Endothelial cell of umbilical vein (primary cell): ENCODE measurements around the gene CCHCR1. TPM values are rescaled to one million over a fixed set of nuclear protein-coding genes. Genes with fewer than 3 reads are reported as not detected.

Experiments
- BruUV-seq: library from RNA; stranded (reverse); fragments of 400-500 nt; replicated peaks from 2 replicates; lab custom pipeline; 2021; lab: Mats Ljungman, UMichigan
- CTCF ChIA-PET: fragments of 300-600, 350-600 bp; sonication (Branson Sonifier 250); formaldehyde crosslinking; loops from one replicate; lab custom pipeline; 2021; ENCODE audit warnings: antibody characterized with exemption, inconsistent platforms; lab: Charles Lee
- POLR2A ChIA-PET: fragments of 300-600, 350-600 bp; sonication (Branson Sonifier 250); formaldehyde crosslinking; loops from one replicate; lab custom pipeline; 2021; ENCODE audit warnings: antibody characterized with exemption, inconsistent platforms; lab: Charles Lee
- DNase-seq: peaks from one replicate; pipeline ENCODE4 v3.0.0-alpha.2; 2011; ENCODE audit warnings: low read depth, low spot score
- FAIRE-seq: peaks from 2 replicates; lab custom pipeline; 2011; peaks lifted over from hg19 to GRCh38; lab: Jason Lieb, UNC
- H2AFZ ChIP-seq: 2 replicates; pipeline ENCODE4 v1.6.0; 2012; ENCODE audit warnings: low read depth, low read length, control low read depth, inconsistent platforms
- H3K27ac ChIP-seq: 2 replicates; pipeline ENCODE4 v1.5.1; 2011; ENCODE audit warnings: low read depth, mild to moderate bottlenecking, control low read depth, low read length, moderate library complexity; ENCODE audit not compliant: insufficient read depth
- H3K27me3 ChIP-seq, 2 experiments: 2 replicates each; pipeline versions ENCODE4 v1.6.0 to v1.6.1; 2011; ENCODE audit warnings: low read length in 2 of 2, mixed read lengths in 1 of 2; ENCODE audit not compliant: control insufficient read depth in 2 of 2, insufficient read depth in 2 of 2
- H3K36me3 ChIP-seq, 2 experiments: 2 replicates in 1 of 2; 3 replicates in 1 of 2; pipeline ENCODE4 v1.5.1; 2011; ENCODE audit warnings: low read length in 2 of 2, mild to moderate bottlenecking in 1 of 2, moderate library complexity in 1 of 2; ENCODE audit not compliant: control insufficient read depth in 2 of 2, insufficient read depth in 2 of 2; ENCODE audit errors: extremely low read depth in 1 of 2
- H3K4me1 ChIP-seq: 3 replicates; pipeline ENCODE4 v1.5.1; 2011; ENCODE audit warnings: mild to moderate bottlenecking, low read length; ENCODE audit not compliant: control insufficient read depth, insufficient read depth; ENCODE audit errors: extremely low read depth
- H3K4me2 ChIP-seq: 2 replicates; pipeline ENCODE4 v1.6.1; 2011; ENCODE audit warnings: low read length, control low read depth, mixed read lengths; ENCODE audit not compliant: insufficient read depth
- H3K4me3 ChIP-seq, 3 experiments: fragments of 200-600 bp in 1 of 3; sonication (generic), shearing (Covaris generic) in 1 of 3; replicated peaks in 1 of 3; 2 replicates each; pipeline ENCODE4 v1.5.1; 2011 to 2016; ENCODE audit warnings: control low read depth in 3 of 3, low read length in 3 of 3, mild to moderate bottlenecking in 2 of 3, inconsistent platforms in 1 of 3, low read depth in 1 of 3, moderate library complexity in 1 of 3; ENCODE audit not compliant: insufficient read depth in 1 of 3
- H3K79me2 ChIP-seq: 2 replicates; pipeline ENCODE4 v1.6.0; 2012; ENCODE audit warnings: low read length, inconsistent platforms; ENCODE audit not compliant: control insufficient read depth, insufficient read depth
- H3K9ac ChIP-seq: replicated peaks from 2 replicates; pipeline ENCODE3; 2011; ENCODE audit warnings: low read length, control low read depth; ENCODE audit not compliant: insufficient read depth; ENCODE audit errors: extremely low read depth
- H3K9me1 ChIP-seq: replicated peaks from 3 replicates; pipeline ENCODE4 v1.6.0; 2011; ENCODE audit warnings: mild to moderate bottlenecking, low read length; ENCODE audit not compliant: control insufficient read depth, insufficient read depth; ENCODE audit errors: extremely low read depth
- H3K9me3 ChIP-seq: replicated peaks from 2 replicates; pipeline ENCODE4 v1.5.1; 2012; ENCODE audit warnings: low read length, inconsistent platforms; ENCODE audit not compliant: control insufficient read depth, insufficient read depth
- H4K20me1 ChIP-seq: replicated peaks from 2 replicates; pipeline ENCODE3; 2011; ENCODE audit warnings: mild to moderate bottlenecking, low read length; ENCODE audit not compliant: control insufficient read depth, insufficient read depth; ENCODE audit errors: extremely low read depth
- EZH2 ChIP-seq: IDR thresholded peaks from 2 replicates; pipeline ENCODE4 v1.6.1; 2012; ENCODE audit warnings: borderline replicate concordance, low read depth, mild to moderate bottlenecking, moderate library complexity, low read length, inconsistent platforms; ENCODE audit not compliant: severe bottlenecking
- MYC ChIP-seq: IDR thresholded peaks from one replicate; pipeline ENCODE4 v1.6.1; 2011; ENCODE audit warnings: mild to moderate bottlenecking, low read depth, low read length
- POLR2AphosphoS5 ChIP-seq: IDR thresholded peaks from 2 replicates; pipeline ENCODE4 v1.6.1; 2012; ENCODE audit warnings: low read depth, mild to moderate bottlenecking, control low read depth, low read length, moderate library complexity; ENCODE audit not compliant: insufficient read depth
- dilution Hi-C: fragments of 300-500 bp; cut with MboI; formaldehyde crosslinking; loops from one replicate; pipeline ENCODE4 v1.15.0; 2019; ENCODE audit warnings: low sequenced_read_pairs; ENCODE audit not compliant: extremely low pct_ligation_motif_present
- intact Hi-C: fragments of 100-400 bp; cut with micrococcal nuclease; formaldehyde crosslinking; loops from one replicate; pipeline ENCODE4 v1.10.0; 2022
- polyA plus RNA-seq, 4 experiments: library from polyadenylated mRNA; depleted of rRNA in 3 of 4; stranded (reverse) in 3 of 4; unstranded in 1 of 4; fragments of >200 nt; gene quantifications; 2 replicates each; pipeline versions ENCODE4 v1.2.1 to v1.2.3, GENCODE V29; 2011 to 2012; ENCODE audit warnings: missing spikeins in 1 of 4
- total RNA-seq: library from RNA; stranded (reverse); gene quantifications from 2 replicates; pipeline ENCODE4 v1.2.3, GENCODE V29; 2021

Gene CCHCR1
- total and polyA plus RNA-seq, 2 donors (not counting 3 experiments of a cell fraction or from before 2014, with no cell fraction given): 12.8 to 23.2 TPM

DNA sequence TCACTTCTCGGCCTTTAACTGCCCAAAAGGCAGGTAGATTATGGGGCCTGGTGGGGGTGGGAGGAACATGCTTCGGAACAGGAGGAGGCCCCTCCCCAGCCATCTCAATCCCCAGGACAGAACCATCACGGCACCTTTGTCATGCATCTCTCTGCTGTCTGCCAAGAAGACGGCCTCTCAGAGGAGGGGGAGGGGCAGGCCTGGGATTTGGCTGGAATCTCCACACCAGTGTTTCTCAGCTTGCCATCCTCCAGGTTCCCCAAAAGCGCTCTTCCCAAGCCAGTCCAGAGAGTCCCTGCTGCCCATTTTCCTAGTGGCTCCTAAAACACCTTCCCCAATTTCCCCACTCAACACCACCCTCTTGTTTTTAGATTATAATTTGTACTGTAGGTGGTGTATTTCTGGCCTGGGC is 15.4 kb upstream of the CCHCR1 start:
- BruUV-seq: no TSS peak
- Histone ChIP-seq H3K36me3 (no peaks in the 10 kb centered on the region), H3K27me3 (no peaks in the 10 kb centered on the region), H3K4me1 (no peaks in the 10 kb centered on the region), H3K4me2 (no peak overlapping the region), H3K9me3 (no peaks in the 10 kb centered on the region), H3K9ac (no peak overlapping the region), H4K20me1 (no peaks in the 10 kb centered on the region), H3K9me1 (no peaks in the 10 kb centered on the region), H3K79me2 (no peaks in the 10 kb centered on the region), H3K4me3 (no peak overlapping the region), H2AFZ (no peak overlapping the region), H3K27ac (no peak overlapping the region)
- DNase-seq (no peak), FAIRE-seq (no peak)
- ChIA-PET CTCF (interaction anchor here (0.9 kb wide), 1 partner anchor 10 kb away, joined by 3 read pairs; no protein-coding TSS in a partner anchor), POLR2A (no interaction called here)
- no peak for TF ChIP-seq POLR2AphosphoS5
- no peak for TF ChIP-seq EZH2
- intact Hi-C loops (no loop called here), dilution Hi-C loops (no loop called here)

DNA sequence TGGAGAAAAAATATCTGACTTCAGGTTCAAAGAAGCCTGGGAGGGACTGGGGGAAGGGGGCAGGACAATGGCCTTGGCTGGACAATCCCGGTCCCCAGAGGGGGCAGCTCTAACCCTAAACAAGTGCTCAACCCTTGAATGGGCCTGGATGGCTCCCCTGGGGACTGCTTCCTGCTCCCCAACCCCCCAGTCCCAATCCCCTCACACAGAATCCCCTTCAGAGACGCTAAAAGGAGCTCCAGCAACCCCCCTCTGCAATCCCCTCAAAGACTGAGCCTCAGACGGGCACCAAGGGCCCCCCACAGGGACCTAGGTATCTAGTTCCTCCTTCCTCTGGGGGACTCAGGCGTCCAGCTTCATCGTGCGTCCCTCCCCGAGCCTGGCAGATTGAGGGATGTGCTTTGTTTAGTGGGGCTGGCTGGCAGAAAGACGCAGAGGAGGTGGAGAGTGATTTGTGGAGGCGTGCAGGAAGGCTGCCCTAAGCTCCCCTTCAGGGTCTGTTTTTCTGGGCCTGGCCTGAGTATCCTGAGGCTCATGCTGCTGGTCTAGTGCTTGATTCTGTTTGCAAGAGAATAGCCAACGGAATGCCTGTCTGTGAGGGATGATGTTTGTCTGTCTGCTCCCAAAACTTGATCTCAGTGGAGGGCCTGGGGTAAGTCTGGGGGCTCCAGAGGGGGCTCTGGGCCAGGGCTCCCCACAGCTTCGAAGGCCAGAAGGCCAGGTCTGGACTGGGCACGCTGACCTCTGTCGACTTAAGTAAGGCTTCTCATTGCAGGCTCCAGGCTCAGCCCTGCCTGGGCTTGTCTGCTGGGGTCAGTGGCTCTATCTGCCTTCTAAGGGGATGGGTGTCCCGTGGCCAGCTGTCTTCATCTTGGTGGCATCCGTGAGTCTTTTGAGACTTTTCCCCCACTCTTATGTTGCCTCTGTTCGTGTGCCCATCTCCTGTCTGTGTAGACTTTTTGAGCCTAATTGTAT is 14.6 kb upstream of the CCHCR1 start:
- ChIA-PET POLR2A (no interaction called here), CTCF (interaction anchor here (0.7 to 1.3 kb wide), 4 partner anchors 11 to 35 kb away, joined by 3 read pairs; partner anchors contain the start of genes CCHCR1 and TCF19)
- H3K36me3 ChIP-seq: no peaks in the 10 kb centered on the region
- H3K27me3 ChIP-seq: no peaks in the 10 kb centered on the region
- H3K4me2 ChIP-seq: no peak overlapping the region
- no peak overlapping the region for H3K27ac ChIP-seq
- no peak overlapping the region for H3K4me3 ChIP-seq
- H3K9ac ChIP-seq: no peak overlapping the region
- H3K4me1 ChIP-seq: no peaks in the 10 kb centered on the region
- dilution Hi-C loops (no loop called here), intact Hi-C loops (no loop called here)
- H4K20me1 ChIP-seq: no peaks in the 10 kb centered on the region
- BruUV-seq: no TSS peak
- FAIRE-seq: no peak
- no peaks in the 10 kb centered on the region for H3K79me2 ChIP-seq
- DNase-seq: no peak
- no peaks in the 10 kb centered on the region for H3K9me1 ChIP-seq
- no peak overlapping the region for H2AFZ ChIP-seq
- H3K9me3 ChIP-seq: no peaks in the 10 kb centered on the region
- no peak for TF ChIP-seq MYC
